Measurements from ENCODE around the gene GRK3. TPM values are rescaled to one million over a fixed set of nuclear protein-coding genes. Genes with fewer than 3 reads are reported as not detected.

GRK3 gene
- total RNA-seq, 1 donor from 2014 or later = 12.4 TPM

GRCh38 chr22:25760848-25761595 is 196.5 kb downstream of the GRK3 start:
- Mint-ChIP-seq H3K9me3 (ENCODE audit: unreplicated experiment) (peaks cover 2% of the 10 kb centered on the region), H3K4me1 (ENCODE audit: low read depth, unreplicated experiment) (no peaks in the 10 kb centered on the region), H3K36me3 (ENCODE audit: unreplicated experiment) (peaks cover under 1% of the 10 kb centered on the region), H3K27me3 (ENCODE audit: unreplicated experiment) (no peaks in the 10 kb centered on the region), H3K4me3 (ENCODE audit: unreplicated experiment) (no peak overlapping the region), H3K27ac (ENCODE audit: unreplicated experiment) (no peak overlapping the region)
- DNase-seq = no peak
- no peak for TF ChIP-seq CTCF (IDR thresholded peaks at IDR 0.05; ENCODE audit: partially characterized antibody, unreplicated experiment)

- DNase-seq = no peak
- Mint-ChIP-seq H3K27ac (ENCODE audit: unreplicated experiment) (no peak overlapping the region), H3K36me3 (ENCODE audit: unreplicated experiment) (peaks cover 11% of the 10 kb centered on the region), H3K4me3 (ENCODE audit: unreplicated experiment) (no peak overlapping the region), H3K27me3 (ENCODE audit: unreplicated experiment) (no peaks in the 10 kb centered on the region), H3K4me1 (ENCODE audit: low read depth, unreplicated experiment) (no peaks in the 10 kb centered on the region), H3K9me3 (ENCODE audit: unreplicated experiment) (peaks cover 4% of the 10 kb centered on the region)
- no peak for TF ChIP-seq CTCF (IDR thresholded peaks at IDR 0.05; ENCODE audit: partially characterized antibody, unreplicated experiment)
Observed at GRCh38 chr22:25762147-25762546, 197.7 kb downstream of the GRK3 start.

GRCh38 chr22:25763239-25763777 is 198.8 kb downstream of the GRK3 start:
- TF ChIP-seq CTCF (IDR thresholded peaks at IDR 0.05; ENCODE audit: partially characterized antibody, unreplicated experiment) = no peak
- H3K27ac Mint-ChIP-seq (ENCODE audit: unreplicated experiment) = no peak overlapping the region

GRCh38 chr22:25764270-25765015 is 200.0 kb downstream of the GRK3 start:
- Mint-ChIP-seq H3K27ac (ENCODE audit: unreplicated experiment) (no peak overlapping the region), H3K36me3 (ENCODE audit: unreplicated experiment) (peaks cover 16% of the 10 kb centered on the region), H3K27me3 (ENCODE audit: unreplicated experiment) (peaks cover under 1% of the 10 kb centered on the region), H3K4me3 (ENCODE audit: unreplicated experiment) (no peak overlapping the region), H3K4me1 (ENCODE audit: low read depth, unreplicated experiment) (no peaks in the 10 kb centered on the region), H3K9me3 (ENCODE audit: unreplicated experiment) (peaks cover 7% of the 10 kb centered on the region)
- TF ChIP-seq CTCF (IDR thresholded peaks at IDR 0.05; ENCODE audit: partially characterized antibody, unreplicated experiment) = no peak
- DNase-seq = no peak

More at GRCh38 chr22:25763239-25763777, 198.8 kb downstream of the GRK3 start:
- Mint-ChIP-seq H3K36me3 (ENCODE audit: unreplicated experiment) (peaks cover 16% of the 10 kb centered on the region), H3K4me1 (ENCODE audit: low read depth, unreplicated experiment) (no peaks in the 10 kb centered on the region), H3K4me3 (ENCODE audit: unreplicated experiment) (no peak overlapping the region), H3K27me3 (ENCODE audit: unreplicated experiment) (no peaks in the 10 kb centered on the region), H3K9me3 (ENCODE audit: unreplicated experiment) (peaks cover 7% of the 10 kb centered on the region)
- no peak for DNase-seq

- Mint-ChIP-seq H3K4me3 (ENCODE audit: unreplicated experiment) (no peak overlapping the region), H3K36me3 (ENCODE audit: unreplicated experiment) (peaks cover 16% of the 10 kb centered on the region), H3K27ac (ENCODE audit: unreplicated experiment) (no peak overlapping the region), H3K9me3 (ENCODE audit: unreplicated experiment) (peaks cover 7% of the 10 kb centered on the region), H3K4me1 (ENCODE audit: low read depth, unreplicated experiment) (no peaks in the 10 kb centered on the region), H3K27me3 (ENCODE audit: unreplicated experiment) (peaks cover 2% of the 10 kb centered on the region)
- DNase-seq = no peak
- no peak for TF ChIP-seq CTCF (IDR thresholded peaks at IDR 0.05; ENCODE audit: partially characterized antibody, unreplicated experiment)
Observed at GRCh38 chr22:25765016-25765367, 200.5 kb downstream of the GRK3 start.
